ENCODE results near the gene MERTK.
"Not testable (repeated sequence)": the region's sequence is repeated elsewhere in the genome, so short reads cannot be mapped to it uniquely, and the experiment has no call there.

MERTK gene

DNA sequence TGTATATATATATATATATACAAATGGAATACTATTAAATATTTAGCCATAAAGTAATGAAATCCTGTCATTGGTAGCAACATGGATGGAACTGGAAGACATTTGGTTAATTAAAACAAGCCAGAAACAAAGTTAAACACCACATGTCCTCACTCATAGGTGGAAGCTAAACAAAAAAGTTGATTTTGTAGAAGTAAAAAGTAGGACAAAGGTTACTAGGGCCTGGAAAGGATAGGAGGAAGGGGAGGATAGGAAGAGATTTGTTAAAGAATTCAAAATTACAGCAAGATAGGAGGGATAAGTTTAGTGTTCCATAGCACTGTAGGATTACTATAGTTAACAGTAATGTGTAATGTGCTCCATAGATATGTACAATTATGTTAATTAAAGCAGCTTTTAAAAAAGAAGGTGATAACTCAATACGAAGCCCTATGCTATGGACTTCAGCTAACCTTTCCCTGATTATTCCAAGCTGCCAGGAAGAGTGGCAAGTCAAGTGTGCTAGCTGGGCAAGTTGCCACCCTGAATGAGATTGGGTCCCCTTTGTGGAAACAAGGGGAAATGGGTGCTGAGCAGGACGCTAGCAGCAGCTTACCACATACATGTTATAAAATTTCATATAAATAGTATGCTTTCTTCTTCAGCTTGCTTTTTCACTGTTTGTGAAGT is 12.3 kb downstream of the MERTK start:
- no peak for DNase-seq

DNA sequence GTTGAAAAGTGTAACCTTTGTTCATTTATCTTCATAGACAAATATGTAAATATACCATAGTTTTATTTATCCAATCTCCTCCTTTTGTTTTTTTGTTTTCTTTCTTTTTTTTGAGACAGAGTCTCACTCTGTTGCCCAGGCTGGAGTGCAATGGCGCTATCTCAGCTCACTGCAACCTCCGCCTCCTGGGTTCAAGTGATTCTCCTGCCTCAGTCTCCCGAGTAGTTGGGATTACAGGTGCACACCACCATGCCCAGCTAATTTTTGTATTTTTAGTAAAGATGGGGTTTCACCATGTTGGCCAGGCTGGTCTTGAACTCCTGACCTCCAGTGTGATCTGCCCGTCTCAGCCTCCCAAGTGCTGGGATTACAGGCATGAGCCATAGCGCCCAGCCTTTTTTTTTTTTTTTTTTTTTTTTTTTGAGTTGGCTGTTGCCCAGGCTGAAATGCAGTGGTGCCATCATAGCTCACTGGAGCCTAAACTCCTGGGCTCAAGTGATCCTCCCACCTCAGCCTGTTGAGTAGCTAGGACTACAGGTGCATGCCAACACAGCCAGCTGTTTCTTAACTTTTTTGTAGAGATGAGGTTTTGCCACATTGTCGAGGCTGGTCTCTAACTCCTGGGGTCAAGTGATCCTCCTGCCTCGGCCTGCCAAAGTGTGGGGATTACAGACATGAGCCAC is 13.0 kb downstream of the MERTK start:
- not testable (repeated sequence) for DNase-seq

DNA sequence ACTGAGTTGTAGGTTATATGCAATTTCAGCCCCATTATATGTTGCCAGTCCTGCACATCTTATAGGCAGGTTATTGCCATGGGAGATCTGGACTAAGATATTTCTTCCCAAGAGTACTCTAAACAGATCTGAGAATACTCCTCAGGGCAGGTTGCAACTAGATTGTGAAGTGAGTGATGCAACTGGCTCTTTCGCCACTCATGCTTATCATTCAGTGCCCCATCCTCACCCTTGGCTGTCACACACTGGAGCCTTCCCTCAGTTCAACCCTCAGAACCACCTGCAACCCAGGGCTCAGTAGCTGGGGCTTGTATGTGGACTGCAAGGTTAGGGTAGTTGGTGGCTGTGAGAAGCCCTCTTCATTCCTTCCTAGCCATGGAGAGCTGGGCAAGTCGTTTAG is 14.1 kb downstream of the MERTK start:
- DNase-seq, result no peak

DNA sequence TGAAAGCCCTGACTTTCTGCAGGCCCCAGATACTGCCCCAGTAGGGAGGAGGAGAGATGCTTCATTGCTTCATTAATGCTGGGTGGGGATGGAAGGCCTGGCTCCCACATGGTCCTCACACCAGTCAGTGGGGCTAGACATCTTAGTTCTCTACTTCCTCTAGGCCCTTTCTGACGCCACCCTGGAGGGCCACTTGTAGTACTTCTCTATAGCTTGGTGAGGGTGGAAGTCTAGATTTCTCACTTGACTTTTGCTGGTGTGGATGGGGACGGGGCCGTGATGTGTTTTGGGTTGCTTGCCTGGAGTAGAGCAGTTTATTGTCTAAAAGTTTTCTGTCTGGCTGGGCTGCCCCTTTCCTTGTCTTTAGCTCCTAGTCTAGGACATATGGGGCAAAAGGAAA is 18.7 kb downstream of the MERTK start:
- no peak for DNase-seq

- no peak for DNase-seq
Observed at GRCh38 chr2:111918383-111918806, 20.0 kb downstream of the MERTK start.

DNA sequence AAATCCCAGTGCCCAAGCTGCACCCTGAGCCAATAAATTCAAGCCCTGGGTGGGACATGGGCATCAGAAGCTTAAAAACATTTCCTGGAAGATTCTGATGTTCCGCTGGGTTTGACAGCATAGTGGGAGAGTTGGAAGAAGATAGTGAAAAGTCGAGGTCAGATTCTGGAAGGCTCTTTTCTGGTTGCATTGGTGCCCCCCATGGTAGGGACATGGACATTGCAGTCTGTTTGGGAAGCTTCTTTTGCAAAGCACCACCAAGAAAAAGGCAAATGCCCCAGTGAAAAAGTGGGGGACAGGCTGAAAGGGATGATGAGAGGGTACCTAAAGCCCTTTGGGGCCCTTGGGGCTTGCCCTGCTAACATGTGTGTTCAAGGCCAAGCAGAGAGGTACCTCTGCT is 21.0 kb downstream of the MERTK start:
- no peak for DNase-seq

GRCh38 chr2:111919794-111920608 is 21.6 kb downstream of the MERTK start:
- no peak for DNase-seq

- DNase-seq, result no peak
Observed at GRCh38 chr2:111923276-111923804, 24.9 kb downstream of the MERTK start.

- DNase-seq, result no peak
Observed at GRCh38 chr2:111924617-111925107, 26.3 kb downstream of the MERTK start.

DNA sequence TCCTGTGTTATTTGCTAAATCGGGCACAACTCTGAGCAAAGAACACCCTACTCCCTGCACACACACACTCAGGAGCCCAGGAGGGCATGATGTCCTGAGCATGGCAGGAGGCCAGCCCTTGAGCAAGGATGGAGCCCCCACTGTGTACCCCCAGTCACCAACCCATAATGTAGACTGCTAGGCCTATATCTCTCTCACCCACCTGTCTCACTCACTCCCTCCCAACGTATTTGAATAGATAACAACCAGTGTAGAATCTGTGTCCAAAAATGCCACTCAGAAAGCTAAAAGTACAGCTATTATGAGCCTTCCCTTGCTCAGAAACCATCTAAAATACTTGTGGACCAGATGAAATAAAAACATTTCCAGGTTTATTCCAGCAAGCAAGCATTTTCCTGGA is 29.3 kb downstream of the MERTK start:
- no peak for DNase-seq

DNA sequence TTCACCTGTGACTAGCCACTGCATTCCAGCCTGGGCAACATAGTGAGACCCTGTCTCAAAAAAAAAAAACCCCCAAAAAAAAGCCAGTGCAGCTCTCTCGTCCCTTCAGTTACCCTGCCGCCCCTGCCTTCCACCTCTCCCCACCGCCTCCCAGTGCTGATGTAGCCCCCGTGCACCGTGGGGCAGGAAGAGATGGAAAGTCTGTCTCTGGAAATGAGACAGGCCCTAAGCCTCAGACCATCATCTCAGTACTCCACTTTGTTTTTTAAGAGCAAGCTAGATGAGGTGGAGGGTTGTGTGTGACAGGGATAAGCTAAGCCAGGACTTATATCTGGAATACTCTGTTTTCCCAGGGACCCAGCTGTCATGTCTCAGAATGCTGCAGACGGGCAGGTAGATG is 32.0 kb downstream of the MERTK start:
- DNase-seq, result no peak

GRCh38 chr2:111930875-111931274 is 32.5 kb downstream of the MERTK start:
- no peak for DNase-seq

DNA sequence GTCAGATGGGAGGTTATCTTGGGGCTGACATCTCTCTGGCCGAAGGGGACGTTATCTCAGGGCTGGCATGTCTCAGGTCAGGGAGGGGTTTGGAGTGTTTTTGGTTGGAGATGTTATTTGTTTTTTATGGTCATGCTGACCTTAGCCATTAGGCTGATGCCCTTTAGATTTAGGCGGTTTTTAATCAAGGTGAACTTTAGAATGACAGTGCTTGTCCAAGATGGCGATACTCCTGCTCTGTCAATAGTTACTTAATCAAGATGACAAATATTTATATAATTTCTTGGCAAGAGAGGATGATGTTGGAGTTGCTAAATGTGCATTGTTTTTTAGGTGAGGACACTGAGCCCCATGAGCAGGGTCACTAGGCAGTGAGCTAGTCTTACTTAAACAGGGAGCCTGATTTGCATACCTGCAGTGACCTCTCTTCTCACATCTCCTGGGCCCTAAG is 34.5 kb downstream of the MERTK start:
- no peak for DNase-seq

GRCh38 chr2:111933900-111934299 is 35.5 kb downstream of the MERTK start:
- DNase-seq, result not testable (repeated sequence)

- no peak for DNase-seq
Observed at GRCh38 chr2:111936881-111937280, 38.5 kb downstream of the MERTK start.

DNA sequence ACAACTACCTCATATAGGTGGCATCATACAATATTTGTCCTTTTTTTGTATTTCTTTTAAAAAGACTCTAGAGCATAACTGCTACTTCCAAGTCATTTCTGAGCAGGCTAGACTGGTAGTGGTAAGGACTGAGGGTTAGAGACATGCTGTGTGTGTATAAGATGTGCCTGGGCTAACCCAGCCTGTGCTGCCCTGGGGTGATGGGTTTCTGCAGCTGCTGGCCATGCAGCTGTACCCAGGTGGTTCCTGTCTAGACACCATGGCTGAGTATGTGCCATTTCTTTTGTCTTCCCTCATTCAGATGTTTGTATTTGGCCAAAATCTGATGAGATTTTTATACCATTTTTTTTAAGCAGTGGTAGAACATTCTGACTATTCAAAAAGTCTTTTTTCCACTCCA is 40.0 kb downstream of the MERTK start:
- no peak for DNase-seq

GRCh38 chr2:111940333-111941196 is 42.2 kb downstream of the MERTK start:
- DNase-seq, result no peak

- DNase-seq, result no peak
Observed at GRCh38 chr2:111941531-111941930, 43.1 kb downstream of the MERTK start.

DNA sequence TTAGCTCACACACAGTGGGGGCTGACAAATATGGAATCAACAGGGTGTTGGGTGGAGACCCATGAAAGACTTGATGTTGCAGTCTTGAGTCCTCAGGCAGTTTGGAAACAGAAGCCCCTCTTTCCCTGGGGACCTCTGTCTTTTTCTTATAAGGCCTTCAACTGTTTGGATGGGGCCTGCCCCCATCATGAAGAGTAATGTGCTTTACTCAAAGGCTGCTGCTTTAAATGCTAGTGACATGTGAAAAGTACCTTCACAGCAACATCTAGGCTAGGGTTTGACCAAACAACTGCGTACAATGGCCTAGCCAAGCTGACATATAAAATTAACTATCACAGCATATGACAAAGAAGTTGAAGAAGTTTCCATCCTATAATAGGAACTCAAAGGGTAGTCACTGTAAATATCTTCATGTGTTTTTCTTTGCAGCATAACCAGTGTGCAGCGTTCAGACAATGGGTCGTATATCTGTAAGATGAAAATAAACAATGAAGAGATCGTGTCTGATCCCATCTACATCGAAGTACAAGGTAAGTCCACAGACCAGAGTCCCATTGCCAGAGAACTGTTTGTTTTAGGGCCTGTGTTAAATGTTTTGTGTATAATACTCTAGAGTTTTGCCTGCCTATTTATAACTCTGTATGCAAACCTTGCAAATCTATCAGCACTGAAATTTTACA is 46.3 kb downstream of the MERTK start:
- DNase-seq, result no peak

- DNase-seq, result no peak
Observed at GRCh38 chr2:111945444-111946293, 47.3 kb downstream of the MERTK start.

Measured in NCI-H2029 (cell line).